Stimulated activated CD4-positive, alpha-beta T cell treated with anti-CD3 and anti-CD28 coated beads, Interleukin-1b, Interleukin-23, amount 100 ng/mL, for 4 hours (primary cell): ENCODE data around the gene PKD1.

Experiments used
- DNase-seq, 2 donors: peaks; one replicate each; pipeline ENCODE4 v3.0.0-alpha.2; 2020; ENCODE audit warnings: low read depth in 2 of 2

Gene PKD1

DNA sequence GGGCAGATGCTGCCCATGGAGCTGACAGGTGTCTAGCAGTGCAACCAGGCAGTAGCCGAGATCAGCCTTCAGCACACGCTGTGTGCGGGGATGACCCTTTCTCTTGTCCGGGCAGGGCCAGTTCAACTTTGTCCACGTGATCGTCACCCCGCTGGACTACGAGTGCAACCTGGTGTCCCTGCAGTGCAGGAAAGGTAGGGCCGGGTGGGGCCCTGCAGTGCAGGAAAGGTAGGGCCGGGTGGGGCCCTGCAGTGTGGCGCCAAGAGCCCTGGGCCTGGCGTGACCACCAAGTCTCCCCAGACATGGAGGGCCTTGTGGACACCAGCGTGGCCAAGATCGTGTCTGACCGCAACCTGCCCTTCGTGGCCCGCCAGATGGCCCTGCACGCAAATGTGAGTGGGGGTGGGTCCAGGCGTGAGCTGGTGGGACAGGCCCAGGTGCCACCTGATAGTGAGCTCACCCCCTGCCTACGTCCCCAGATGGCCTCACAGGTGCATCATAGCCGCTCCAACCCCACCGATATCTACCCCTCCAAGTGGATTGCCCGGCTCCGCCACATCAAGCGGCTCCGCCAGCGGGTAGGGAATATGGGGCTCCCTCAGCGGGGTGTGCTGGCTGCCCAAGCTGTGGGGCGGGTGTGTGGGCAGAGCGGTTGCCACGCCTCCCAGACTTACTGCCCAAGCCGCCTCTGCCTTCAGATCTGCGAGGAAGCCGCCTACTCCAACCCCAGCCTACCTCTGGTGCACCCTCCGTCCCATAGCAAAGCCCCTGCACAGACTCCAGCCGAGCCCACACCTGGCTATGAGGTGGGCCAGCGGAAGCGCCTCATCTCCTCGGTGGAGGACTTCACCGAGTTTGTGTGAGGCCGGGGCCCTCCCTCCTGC is 47.7 kb downstream of the PKD1 start:
- DNase-seq, result no peak

DNA sequence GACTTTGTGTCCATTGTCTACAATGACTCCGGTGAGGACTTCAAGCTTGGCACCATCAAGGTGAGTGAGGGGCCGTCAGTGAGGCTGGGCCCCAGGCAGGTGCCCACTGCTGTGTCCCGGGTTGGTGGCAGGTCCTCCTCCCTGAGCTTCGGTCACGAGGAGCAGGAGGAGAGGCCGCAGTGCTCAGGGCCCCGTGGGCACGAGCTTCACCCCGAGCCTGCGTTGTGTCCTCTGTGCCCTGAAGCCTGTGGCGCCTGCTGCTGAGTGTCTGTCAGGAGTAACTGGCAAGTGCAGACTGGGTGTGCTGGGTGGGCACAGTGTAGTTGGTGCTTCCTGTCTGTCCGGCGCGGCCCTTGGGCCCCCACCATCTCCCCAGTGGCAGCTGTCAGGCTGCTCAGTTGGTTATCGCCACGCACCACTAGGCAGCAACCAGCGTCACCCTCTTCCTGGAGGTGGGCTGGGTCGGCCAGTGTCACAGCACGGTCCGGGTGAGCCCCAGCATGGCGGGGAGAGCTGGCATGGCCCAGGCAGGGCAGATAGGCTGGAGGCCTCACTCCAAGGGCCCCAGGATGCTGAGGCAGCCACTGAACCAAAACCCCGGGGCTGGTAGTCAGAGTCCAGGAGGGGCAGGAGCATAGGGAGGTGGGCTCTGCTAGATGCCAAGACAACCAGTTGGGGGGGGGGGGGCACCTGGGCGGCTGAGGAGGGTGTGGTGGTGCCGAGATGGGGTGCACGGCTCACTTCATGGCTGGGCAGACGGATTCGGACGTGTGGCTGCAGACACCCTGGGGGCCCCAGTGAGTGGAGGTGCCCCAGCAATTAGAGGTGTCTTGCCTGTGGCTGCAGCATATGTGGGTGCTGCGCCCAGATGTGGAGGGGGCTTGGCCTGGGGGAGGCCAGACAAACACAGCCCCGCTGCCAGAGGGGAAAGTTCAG is 48.6 kb downstream of the PKD1 start:
- DNase-seq, result no peak

DNA sequence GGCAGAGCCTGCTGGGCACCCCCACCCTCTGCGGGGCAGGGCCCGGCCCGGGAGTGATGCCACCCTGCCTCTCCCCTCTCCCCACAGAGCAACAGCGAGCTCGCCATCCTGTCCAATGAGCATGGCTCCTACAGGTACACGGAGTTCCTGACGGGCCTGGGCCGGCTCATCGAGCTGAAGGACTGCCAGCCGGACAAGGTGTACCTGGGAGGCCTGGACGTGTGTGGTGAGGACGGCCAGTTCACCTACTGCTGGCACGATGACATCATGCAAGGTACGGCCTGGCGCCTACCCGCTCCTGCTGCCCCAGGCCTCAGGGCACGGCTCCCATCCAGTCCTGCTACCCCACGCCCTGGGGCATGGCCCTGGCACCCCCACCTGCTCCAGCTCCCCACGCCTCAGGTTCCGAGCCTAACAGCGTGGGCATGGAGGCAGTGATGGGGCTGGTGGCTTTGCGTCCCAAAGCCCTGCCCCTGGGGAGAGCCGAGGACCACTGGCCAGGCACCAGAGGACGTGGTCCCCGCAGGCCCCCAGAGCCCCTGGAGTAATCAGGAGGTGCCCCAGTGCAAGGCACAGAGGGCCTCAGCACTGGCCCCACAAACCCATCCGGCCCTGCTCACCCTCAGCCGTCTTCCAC is 49.5 kb downstream of the PKD1 start:
- DNase-seq, result no peak

DNA sequence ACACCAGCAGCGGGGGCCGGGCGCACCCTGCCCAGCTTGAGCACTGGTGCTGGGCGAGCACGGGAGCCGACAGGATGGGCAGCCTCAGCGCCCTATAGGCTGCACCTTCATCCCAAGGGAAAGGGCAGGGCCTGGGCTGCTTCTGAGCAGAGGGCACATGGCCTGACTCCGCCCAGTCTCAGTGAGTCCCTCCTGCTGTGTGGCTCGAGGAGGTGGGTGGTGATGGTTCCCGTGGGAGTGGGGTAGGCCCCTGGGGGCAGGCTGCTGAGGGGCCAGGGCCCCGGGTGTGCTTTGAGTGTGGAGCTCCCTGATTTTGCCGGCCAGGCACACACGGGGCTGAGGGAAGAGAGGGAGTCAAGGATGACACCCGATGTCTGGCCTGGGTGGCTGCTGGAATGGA is 50.0 kb downstream of the PKD1 start:
- no peak for DNase-seq

DNA sequence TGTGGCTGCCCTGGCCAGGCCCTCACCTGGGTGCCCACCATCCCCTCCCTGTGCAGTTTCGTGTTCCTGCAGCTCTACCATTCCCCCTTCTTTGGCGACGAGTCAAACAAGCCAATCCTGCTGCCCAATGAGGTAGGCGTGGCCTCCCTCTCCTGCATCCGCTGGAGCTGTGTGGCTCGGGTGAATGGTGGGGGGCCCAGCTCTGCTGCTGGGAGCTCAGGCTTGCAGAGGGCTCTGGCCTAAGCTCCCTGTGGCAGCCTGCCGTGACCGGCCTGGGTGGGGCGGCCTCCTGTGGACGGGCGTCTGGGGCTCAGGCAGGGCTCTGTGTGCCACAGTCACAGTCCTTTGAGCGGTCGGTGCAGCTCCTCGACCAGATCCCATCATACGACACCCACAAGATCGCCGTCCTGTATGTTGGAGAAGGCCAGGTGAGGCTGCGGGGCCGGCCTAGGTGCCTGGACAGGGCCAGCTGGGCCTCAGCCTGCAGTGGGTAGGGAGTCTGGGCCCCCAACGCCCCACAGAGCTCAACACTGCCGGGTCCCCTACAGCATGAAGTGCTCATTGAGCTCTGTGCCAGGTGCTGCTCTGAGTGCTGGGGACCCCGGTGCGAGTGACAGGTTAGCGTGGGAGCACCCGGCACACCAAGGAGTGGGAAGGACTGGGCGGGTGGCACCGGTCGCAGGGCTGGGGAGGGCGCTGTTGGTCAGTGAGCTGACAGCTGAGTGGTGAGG is 50.6 kb downstream of the PKD1 start:
- DNase-seq, result no peak

DNA sequence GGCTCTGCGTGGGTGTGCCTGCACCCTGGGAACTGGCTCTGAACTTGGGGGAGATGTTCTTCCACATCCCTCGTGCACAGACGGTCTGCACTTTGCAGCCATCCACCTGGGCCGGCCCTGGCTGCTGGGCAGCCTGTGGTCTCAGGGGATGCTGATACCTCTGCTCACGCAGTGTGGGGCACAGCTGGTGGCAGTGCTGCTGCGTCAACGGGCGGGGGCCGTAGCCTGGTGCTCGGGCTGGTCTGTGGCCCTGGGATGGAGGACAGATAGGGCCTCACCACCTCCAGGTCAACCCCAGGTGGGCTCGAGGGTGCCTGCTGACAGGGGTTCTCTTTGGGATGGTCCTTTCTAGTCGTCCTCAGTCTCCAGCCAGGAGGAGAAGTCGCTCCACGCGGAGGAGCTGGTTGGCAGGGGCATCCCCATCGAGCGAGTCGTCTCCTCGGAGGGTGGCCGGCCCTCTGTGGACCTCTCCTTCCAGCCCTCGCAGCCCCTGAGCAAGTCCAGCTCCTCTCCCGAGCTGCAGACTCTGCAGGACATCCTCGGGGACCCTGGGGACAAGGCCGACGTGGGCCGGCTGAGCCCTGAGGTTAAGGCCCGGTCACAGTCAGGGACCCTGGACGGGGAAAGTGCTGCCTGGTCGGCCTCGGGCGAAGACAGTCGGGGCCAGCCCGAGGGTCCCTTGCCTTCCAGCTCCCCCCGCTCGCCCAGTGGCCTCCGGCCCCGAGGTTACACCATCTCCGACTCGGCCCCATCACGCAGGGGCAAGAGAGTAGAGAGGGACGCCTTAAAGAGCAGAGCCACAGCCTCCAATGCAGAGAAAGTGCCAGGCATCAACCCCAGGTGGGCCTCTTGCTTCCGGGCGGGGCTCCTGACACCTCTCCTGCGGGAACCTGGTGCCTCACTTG is 51.6 kb downstream of the PKD1 start:
- no peak for DNase-seq

DNA sequence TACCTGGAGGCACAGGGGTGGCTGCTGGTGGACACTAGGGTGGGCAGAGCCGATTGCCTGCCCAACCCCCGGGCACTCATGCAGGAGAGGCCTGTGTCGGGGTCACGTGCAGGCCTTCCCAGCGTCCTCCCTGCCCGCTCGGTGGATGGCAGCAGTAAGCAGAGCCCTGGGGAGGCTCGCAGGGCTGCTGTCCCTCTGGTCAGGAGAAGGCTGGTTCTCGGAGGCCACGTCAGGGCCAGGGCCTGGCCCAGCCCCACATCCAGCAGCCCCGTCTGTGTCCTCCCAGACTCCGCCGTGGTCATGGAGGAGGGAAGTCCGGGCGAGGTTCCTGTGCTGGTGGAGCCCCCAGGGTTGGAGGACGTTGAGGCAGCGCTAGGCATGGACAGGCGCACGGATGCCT is 52.3 kb downstream of the PKD1 start:
- no peak for DNase-seq

DNA sequence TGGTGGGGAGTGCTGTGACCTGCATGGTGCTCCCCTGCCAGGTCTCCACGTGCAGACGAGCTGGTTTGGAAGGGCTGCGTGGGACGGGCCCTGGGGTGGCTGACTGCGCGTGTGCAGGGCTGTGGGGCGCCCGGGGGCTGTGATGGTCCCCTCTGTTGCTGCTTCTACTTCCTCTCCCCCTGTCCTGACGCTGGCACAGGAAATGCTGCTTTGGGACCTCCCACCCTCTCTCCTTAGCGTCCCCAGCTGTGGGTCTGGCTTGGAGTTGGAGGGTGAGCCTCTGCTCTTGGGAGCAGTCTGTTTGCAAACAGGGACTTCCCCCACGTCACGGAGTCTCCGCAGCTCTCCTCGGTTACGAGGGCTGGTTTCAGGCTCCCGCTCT is 52.7 kb downstream of the PKD1 start:
- no peak for DNase-seq

DNA sequence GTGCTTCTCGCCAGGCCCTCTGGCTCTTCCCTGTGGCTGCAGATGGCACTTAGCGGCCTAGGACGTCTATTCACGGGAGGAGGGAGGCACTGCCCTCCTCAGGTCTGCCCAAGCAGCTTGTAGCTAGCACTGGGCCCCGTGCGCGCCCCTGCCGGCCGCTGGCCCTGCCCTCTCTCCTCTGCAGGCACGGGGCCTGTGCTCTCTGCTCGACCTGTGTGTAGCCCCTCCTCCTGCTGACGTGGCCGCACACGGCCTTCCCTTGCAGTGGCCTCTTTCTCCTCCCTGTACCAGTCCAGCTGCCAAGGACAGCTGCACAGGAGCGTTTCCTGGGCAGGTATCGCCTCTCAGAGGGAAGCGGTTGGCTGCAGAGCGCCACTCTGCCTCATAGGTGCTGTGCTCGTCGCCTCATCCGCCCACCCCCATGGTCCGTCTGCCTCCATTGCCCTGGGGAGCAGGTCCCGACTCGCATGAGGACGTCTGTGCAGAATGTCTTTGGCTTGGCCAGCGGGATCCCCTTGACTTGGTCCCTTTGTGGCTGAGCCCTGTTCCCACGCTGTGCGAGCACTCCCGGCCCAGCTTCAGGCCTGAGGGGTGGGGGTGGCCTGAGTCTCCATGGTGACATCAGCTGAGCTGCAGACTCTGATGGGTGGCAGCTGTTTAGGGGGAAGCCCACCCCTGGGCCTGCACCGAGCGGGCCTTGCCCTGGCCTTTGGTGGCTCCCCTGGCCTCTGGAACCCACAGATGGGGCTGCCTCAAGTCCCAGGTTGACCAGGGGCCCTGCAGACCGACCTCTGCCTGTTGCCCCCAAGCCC is 53.3 kb downstream of the PKD1 start:
- DNase-seq, result no peak

DNA sequence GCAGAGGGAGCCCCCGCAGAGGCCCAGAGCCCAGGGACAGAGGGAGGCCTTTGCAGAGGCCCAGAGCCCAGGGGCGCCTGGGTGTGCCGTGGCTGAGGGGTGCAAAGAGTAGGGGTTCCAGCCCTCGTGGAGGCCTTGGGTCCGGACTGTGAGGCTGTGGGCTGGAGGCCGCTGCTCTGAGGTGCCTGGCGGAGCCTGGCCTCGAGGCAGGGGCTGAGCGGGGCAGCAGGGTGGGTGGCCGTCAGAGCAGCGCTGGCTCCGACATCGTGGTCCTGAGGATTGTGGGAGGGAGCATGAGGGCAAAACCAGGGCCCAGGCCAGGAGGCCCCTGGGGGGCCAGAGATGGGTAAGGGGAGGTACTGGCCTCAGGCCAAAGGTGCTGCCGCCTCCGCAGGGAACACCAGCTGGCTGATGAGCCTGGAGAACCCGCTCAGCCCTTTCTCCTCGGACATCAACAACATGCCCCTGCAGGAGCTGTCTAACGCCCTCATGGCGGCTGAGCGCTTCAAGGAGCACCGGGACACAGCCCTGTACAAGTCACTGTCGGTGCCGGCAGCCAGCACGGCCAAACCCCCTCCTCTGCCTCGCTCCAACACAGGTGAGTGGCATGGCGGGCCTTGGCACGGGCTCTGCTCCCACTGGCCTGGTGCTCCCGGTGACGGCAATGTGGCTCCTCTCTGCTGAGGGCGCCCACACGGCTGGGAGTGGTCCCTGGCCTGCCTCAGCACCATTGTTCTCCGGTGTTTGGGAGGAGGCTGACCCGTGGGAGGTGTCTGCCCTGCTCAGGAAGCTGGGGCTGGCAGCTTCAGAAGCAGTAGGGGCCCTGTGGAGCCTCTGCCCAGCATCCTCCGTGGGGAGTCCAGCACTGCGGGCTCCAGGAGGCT is 54.3 kb downstream of the PKD1 start:
- DNase-seq, result no peak

DNA sequence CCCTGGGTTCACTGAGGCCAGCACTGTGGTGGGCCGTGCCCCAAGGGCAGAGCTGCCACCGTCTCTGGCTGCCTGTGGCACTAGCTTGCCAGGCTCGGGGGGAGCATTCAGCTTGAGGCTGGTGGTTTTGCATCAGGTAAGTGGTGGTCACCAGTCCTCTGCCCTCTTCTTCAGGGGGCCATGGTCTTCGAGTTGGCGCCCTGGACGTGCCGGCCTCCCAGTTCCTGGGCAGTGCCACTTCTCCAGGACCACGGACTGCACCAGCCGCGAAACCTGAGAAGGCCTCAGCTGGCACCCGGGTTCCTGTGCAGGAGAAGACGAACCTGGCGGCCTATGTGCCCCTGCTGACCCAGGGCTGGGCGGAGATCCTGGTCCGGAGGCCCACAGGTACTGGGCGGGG is 55.7 kb downstream of the PKD1 start:
- DNase-seq, result no peak

DNA sequence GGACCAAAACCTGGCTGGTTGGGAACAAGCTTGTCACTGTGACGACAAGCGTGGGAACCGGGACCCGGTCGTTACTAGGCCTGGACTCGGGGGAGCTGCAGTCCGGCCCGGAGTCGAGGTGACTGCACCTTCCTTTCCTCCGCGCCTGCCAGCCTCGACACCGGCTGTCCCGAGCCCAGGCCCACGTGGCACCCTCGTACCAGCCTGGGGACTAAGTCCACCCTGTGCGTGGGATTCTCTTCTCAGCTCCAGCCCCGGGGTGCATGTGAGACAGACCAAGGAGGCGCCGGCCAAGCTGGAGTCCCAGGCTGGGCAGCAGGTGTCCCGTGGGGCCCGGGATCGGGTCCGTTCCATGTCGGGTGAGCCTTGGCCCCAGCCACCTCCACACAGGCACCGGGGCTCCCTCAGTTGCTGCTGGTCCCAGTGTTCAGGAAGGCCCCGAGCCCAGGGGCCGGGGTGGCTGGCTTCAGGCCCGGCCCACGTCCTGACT is 56.3 kb downstream of the PKD1 start:
- no peak for DNase-seq

DNA sequence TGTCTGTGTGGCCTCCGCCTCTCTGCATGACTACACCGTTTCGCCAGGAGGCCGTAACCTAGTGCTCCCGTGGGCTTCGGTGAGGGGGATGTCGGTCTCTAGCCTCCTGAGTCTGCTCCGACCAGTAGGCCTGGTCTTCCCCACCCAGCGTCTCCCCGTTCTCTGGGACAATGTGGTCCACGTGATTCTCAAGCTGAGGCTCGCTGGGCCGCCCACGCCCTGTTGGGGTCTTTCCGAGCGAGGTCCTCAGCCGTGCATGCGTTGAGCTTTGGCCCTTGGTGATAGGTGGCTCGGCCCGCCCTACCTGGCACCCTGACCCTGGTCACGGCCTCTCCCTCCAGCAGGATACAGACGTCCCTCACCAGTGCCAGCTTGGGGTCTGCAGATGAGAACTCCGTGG is 57.0 kb downstream of the PKD1 start:
- DNase-seq, result no peak

DNA sequence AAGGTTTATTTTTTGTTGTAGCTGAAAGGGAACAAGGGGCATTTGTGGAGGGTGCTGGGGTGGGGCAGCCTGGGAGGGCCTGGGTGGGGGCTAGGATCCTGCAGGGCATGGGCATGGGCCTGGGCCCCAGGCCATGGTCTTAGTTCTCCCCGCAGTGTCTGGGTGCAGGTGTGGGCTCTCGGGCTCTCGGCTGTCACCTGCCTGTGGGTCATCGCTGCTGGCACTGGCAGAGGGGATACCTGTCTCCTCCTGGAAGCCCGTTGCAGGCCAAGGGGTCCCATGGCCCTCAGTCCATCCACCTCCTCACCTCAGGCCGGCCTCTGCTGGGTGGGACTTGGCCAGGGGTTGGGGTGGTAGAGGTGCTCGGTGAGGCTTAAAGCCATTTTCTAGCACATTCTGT is 57.6 kb downstream of the PKD1 start:
- no peak for DNase-seq

DNA sequence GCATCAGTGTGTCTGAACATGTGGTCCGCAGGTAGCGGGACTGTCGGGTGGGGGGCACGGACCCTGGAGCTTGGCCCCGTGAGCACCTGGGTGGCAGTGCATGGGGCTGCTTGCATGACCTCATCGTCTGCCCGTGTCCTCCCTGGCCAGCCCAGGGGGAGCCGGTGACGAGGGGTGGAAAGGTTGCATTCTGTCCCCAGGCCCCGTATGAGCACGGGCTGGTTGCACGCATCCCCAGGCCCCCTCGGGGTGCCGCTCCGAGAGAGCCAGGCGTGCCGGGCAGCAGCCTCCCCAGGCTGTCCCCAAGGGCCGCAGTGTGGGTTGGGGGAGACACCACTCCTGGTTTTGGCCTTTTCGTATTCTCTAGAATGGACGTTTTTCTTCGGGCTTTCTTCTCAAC is 58.0 kb downstream of the PKD1 start:
- no peak for DNase-seq

DNA sequence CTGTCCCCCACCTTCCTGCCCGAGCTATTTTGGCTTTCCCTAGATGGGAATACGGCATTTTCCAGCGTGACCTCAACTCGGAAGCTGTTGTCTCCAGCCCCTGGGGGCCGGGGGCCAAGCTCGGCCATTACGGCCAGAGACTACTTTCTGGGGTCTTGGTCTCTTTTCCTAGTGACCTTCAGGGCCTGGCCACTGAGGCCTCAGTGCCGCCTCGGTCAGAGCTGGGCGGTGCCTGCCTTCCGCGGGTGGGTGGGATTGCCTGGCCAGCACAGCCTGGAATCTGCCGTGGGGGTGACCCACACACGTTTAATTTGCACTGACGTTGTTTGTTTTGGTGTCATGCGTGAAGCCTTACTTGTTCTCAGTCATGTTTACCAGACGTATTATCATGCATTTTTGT is 58.7 kb downstream of the PKD1 start:
- DNase-seq, result no peak

DNA sequence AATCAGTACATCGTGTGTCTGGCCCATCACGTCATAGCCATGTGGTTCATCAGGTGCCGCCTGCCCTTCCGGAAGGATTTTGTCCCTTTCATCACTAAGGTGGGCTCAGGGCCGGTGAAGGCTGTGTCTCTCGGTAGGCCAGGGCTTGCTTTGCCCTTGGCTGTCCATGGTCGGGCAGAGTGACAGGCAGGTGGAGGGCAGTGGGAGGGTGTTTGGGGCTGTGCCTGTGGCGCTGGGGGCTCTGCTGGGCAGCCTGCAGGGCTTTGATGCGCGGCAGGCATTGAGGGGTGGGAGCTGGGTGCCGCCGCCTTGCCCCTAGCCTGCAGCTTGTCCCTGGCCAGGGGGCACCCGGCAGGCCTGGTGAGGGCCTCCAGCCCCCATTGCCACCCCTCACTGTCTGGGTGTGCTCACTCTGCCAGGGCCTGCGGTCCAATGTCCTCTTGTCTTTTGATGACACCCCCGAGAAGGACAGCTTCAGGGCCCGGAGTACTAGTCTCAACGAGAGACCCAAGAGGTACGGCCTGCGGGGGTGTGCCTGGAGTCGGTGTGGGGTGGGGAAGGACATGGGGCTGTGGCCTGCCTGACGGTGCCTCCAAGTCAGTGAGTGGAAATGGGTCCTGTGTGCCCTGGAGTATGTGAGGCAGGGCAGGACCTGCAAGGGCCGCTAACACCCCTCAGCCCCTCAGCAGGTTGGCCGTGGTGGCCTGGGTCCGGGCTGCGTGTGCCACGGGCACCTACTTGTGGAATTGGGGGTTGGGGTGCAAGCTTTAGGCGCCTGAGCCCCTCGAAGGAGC is 59.4 kb downstream of the PKD1 start:
- no peak for DNase-seq

DNA sequence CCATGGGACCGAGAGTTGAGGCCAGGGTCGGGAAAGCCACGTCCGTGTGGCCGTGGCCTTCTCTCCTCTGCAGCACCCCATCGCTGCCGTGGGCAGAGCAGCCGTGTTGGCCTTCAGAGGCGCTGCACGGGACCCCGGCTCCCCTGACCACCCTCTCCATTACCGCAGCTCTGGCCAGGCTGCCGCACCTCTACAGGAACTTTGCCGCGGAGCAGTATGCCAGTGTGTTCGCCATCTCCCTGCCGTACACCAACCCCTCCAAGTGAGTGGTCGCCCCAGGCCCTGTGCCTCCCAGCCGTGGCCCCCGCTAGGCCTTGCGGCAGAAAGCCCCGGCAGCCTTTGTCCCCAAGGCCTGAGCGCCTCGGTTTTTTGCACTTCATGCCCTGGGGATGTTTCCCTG is 60.1 kb downstream of the PKD1 start:
- DNase-seq, result no peak
